ENCODE measurements around the gene EFL1. TPM values are rescaled to one million over a fixed set of nuclear protein-coding genes. Genes with fewer than 3 reads are reported as not detected.

The EFL1 gene
- total RNA-seq, 6 experiments from 2014 or later = 4.6 to 12.9 (median 9.4) TPM

- Histone ChIP-seq H3K36me3 (no peaks in the 10 kb centered on the region), H3K4me3 (no peak overlapping the region), H3K4me1 (peaks cover 0 to 15% (median 6%) of the 10 kb centered on the region in 4 donors), H3K27me3 (no peaks in the 10 kb centered on the region), H3K27ac (no peak overlapping the region), H3K9me3 (no peaks in the 10 kb centered on the region)
- DNase-seq (no peak), ATAC-seq (no peak)
- WGBS (ENCODE audit: insufficient coverage, low coverage, low lambda C conversion rate, missing lambda C conversion rate) = 94% methylated on average over 2 of the region's 2 CpGs
- intact Hi-C loops (cut with DNase I) = no loop called here
- TF ChIP-seq CTCF (IDR thresholded peaks at IDR 0.05) (no peak), POLR2A (IDR thresholded peaks at IDR 0.05) (no peak)
Observed at GRCh38 chr15:82183121-82184031, 79.2 kb downstream of the EFL1 start.

- no peak for TF ChIP-seq POLR2A (IDR thresholded peaks at IDR 0.05)
- no peak for TF ChIP-seq CTCF (IDR thresholded peaks at IDR 0.05)
- Histone ChIP-seq H3K27ac (no peak overlapping the region), H3K4me1 (peaks cover 0 to 15% (median 6%) of the 10 kb centered on the region in 4 donors), H3K27me3 (no peaks in the 10 kb centered on the region), H3K36me3 (no peaks in the 10 kb centered on the region), H3K9me3 (no peaks in the 10 kb centered on the region), H3K4me3 (no peak overlapping the region)
- ATAC-seq (no peak), DNase-seq (no peak)
- WGBS (ENCODE audit: insufficient coverage, low coverage, low lambda C conversion rate, missing lambda C conversion rate) = 89% methylated on average over 1 of the region's 2 CpGs
- intact Hi-C loops (cut with DNase I) = no loop called here
Observed at GRCh38 chr15:82181371-82181770, 81.2 kb downstream of the EFL1 start.

- Histone ChIP-seq H3K9me3 (no peaks in the 10 kb centered on the region), H3K4me1 (peaks cover 0 to 3% (median under 1%) of the 10 kb centered on the region in 4 donors), H3K27ac (no peak overlapping the region), H3K27me3 (no peaks in the 10 kb centered on the region), H3K4me3 (no peak overlapping the region), H3K36me3 (no peaks in the 10 kb centered on the region)
- intact Hi-C loops (cut with DNase I) = no loop called here
- DNase-seq (no peak), ATAC-seq (no peak)
- WGBS (ENCODE audit: insufficient coverage, low coverage, low lambda C conversion rate, missing lambda C conversion rate) = 49% methylated on average over 2 of the region's 2 CpGs
- TF ChIP-seq POLR2A (IDR thresholded peaks at IDR 0.05) (no peak), CTCF (IDR thresholded peaks at IDR 0.05) (no peak)
Observed at GRCh38 chr15:82178061-82178460, 84.5 kb downstream of the EFL1 start.

GRCh38 chr15:82177291-82178010 is 85.1 kb downstream of the EFL1 start:
- TF ChIP-seq POLR2A (IDR thresholded peaks at IDR 0.05) (no peak), CTCF (IDR thresholded peaks at IDR 0.05) (no peak)

More at GRCh38 chr15:82177291-82178010, 85.1 kb downstream of the EFL1 start:
- Histone ChIP-seq H3K9me3 (no peaks in the 10 kb centered on the region), H3K36me3 (no peaks in the 10 kb centered on the region), H3K27me3 (no peaks in the 10 kb centered on the region), H3K27ac (no peak overlapping the region), H3K4me1 (no peaks in the 10 kb centered on the region), H3K4me3 (no peak overlapping the region)
- intact Hi-C loops (cut with DNase I) = no loop called here
- ATAC-seq (no peak), DNase-seq (no peak)
- WGBS (ENCODE audit: insufficient coverage, low coverage, low lambda C conversion rate, missing lambda C conversion rate) = 84% methylated on average over 3 of the region's 3 CpGs

Measured in right lobe of liver (tissue), 6 donors.